PC-9 (cell line): ENCODE data around the gene ABCB10. TPM values are rescaled to one million over a fixed set of nuclear protein-coding genes. Genes with fewer than 3 reads are reported as not detected.
A peak's percentile ranks its signal among the peaks of the same experiment; 100 is the strongest.
"Not testable (repeated sequence)": the region's sequence is repeated elsewhere in the genome, so short reads cannot be mapped to it uniquely, and the experiment has no call there.

Source experiments
- BruUV-seq: library from RNA; stranded (reverse); fragments of 400-500 nt; replicated peaks from 2 replicates; lab custom pipeline; 2021; lab: Mats Ljungman, UMichigan
- CTCF ChIA-PET: fragments of 300-600 bp; sonication (Branson Sonifier 250); formaldehyde crosslinking; loops from one replicate; lab custom pipeline; 2022; ENCODE audit warnings: antibody characterized with exemption; lab: Charles Lee
- POLR2A ChIA-PET: fragments of 300-600 bp; sonication (Branson Sonifier 250); formaldehyde crosslinking; loops from one replicate; lab custom pipeline; 2022; ENCODE audit warnings: antibody characterized with exemption; ENCODE audit not compliant: unreplicated experiment; lab: Charles Lee
- DNase-seq, 2 experiments: peaks; one replicate each; pipeline versions ENCODE4 v3.0.0 to v3.0.0-alpha.2; 2015 to 2022; ENCODE audit warnings: mixed read lengths in 1 of 2
- H2AFZ ChIP-seq: fragments of 200-600 bp; sonication (generic); 2 replicates; pipeline ENCODE4 v1.8.1; 2017; ENCODE audit warnings: antibody characterized with exemption
- H3F3A ChIP-seq: fragments of 200-600 bp; sonication (generic); 2 replicates; pipeline ENCODE4 v1.8.1; 2017; ENCODE audit warnings: antibody characterized with exemption, mild to moderate bottlenecking, low read depth; ENCODE audit not compliant: insufficient read depth
- H3K27ac ChIP-seq: fragments of 200-600 bp; sonication (generic); 2 replicates; pipeline ENCODE4 v1.6.1; 2016; ENCODE audit warnings: mixed run types
- H3K27me3 ChIP-seq: fragments of 200-600 bp; sonication (generic); 2 replicates; pipeline ENCODE4 v1.6.1; 2016; ENCODE audit warnings: low read depth, mixed run types; ENCODE audit not compliant: insufficient read depth
- H3K36me3 ChIP-seq: fragments of 200-600 bp; sonication (generic); 2 replicates; pipeline ENCODE4 v1.6.1; 2016; ENCODE audit warnings: low read depth, mixed run types
- H3K4me1 ChIP-seq: fragments of 200-600 bp; sonication (generic); replicated peaks from 2 replicates; pipeline ENCODE4 v1.6.1; 2016; ENCODE audit warnings: mixed run types; ENCODE audit not compliant: insufficient read depth
- H3K4me2 ChIP-seq: fragments of 200-600 bp; sonication (generic); 2 replicates; pipeline ENCODE4 v1.6.1; 2017; ENCODE audit warnings: mixed run types
- H3K4me3 ChIP-seq: fragments of 200-600 bp; sonication (generic); 2 replicates; pipeline ENCODE4 v1.6.1; 2016; ENCODE audit warnings: mixed run types
- H3K79me2 ChIP-seq: fragments of 200-600 bp; sonication (generic); 2 replicates; pipeline ENCODE4 v1.6.1; 2017; ENCODE audit warnings: low read depth, mixed run types
- H3K9me2 ChIP-seq: fragments of 200-600 bp; sonication (generic); 2 replicates; pipeline ENCODE4 v1.8.1; 2017; ENCODE audit warnings: mild to moderate bottlenecking; ENCODE audit not compliant: insufficient read depth
- H3K9me3 ChIP-seq: fragments of 200-600 bp; sonication (generic); 2 replicates; pipeline ENCODE4 v1.8.1; 2016; ENCODE audit warnings: low read depth; ENCODE audit not compliant: insufficient read depth
- H4K20me1 ChIP-seq: fragments of 200-600 bp; sonication (generic); 2 replicates; pipeline ENCODE4 v1.8.1; 2017; ENCODE audit not compliant: insufficient read depth
- EZH2 ChIP-seq: fragments of 200-600 bp; sonication (generic); IDR thresholded peaks from 2 replicates; pipeline ENCODE4 v1.8.0; 2017; ENCODE audit warnings: antibody characterized with exemption, low read depth
- intact Hi-C: fragments of 100-400 bp; cut with micrococcal nuclease; formaldehyde crosslinking; loops from one replicate; pipeline ENCODE4 v1.10.0; 2022; ENCODE audit not compliant: unreplicated experiment
- total RNA-seq: library from RNA; stranded (reverse); gene quantifications from 2 replicates; pipeline ENCODE4 v1.2.3, GENCODE V29; 2021
- TF ChIP-seq, protein P1 (sequence below): fragments of 200-600 bp; sonication (generic); conservative IDR thresholded peaks from 2 replicates; pipeline ENCODE4 v1.6.1; 2017; ENCODE audit warnings: mixed run types, antibody characterized with exemption, mild to moderate bottlenecking, moderate library complexity

ABCB10 gene
- total RNA-seq, 1 experiment from 2014 or later = 12.1 TPM

GRCh38 chr1:229562686-229563085 lies 4.2 kb upstream of the ABCB10 start:
- intact Hi-C loops = no loop called here
- POLR2A ChIA-PET = no interaction called here

GRCh38 chr1:229561141-229561540 lies 2.6 kb upstream of the ABCB10 start:
- Histone ChIP-seq H3K4me1 (peaks cover 10% of the 10 kb centered on the region; the same call in 1 of the 2 replicates), H3K4me3 (no peak overlapping the region), H3K36me3 (no peaks in the 10 kb centered on the region), H3K79me2 (0 out of 2 replicates have a peak, but pooled peaks cover 6% of the 10 kb centered on the region), H3K9me2 (0 out of 2 replicates have a peak, but pooled peaks cover 2% of the 10 kb centered on the region), H4K20me1 (no peaks in the 10 kb centered on the region), H3F3A (0 out of 2 replicates have a peak, but pooled peaks cover 2% of the 10 kb centered on the region), H2AFZ (no peak overlapping the region), H3K27ac (no peak overlapping the region), H3K9me3 (no peaks in the 10 kb centered on the region), H3K27me3 (no peaks in the 10 kb centered on the region), H3K4me2 (no peak overlapping the region)
- no TSS peak for BruUV-seq
- DNase-seq = no peak
- ChIA-PET POLR2A (no interaction called here), CTCF (no interaction called here)
- intact Hi-C loops = no loop called here
- TF ChIP-seq, protein P1, sequence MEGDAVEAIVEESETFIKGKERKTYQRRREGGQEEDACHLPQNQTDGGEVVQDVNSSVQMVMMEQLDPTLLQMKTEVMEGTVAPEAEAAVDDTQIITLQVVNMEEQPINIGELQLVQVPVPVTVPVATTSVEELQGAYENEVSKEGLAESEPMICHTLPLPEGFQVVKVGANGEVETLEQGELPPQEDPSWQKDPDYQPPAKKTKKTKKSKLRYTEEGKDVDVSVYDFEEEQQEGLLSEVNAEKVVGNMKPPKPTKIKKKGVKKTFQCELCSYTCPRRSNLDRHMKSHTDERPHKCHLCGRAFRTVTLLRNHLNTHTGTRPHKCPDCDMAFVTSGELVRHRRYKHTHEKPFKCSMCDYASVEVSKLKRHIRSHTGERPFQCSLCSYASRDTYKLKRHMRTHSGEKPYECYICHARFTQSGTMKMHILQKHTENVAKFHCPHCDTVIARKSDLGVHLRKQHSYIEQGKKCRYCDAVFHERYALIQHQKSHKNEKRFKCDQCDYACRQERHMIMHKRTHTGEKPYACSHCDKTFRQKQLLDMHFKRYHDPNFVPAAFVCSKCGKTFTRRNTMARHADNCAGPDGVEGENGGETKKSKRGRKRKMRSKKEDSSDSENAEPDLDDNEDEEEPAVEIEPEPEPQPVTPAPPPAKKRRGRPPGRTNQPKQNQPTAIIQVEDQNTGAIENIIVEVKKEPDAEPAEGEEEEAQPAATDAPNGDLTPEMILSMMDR = no peak
- no peak for TF ChIP-seq EZH2

More at GRCh38 chr1:229562686-229563085, 4.2 kb upstream of the ABCB10 start:
- Histone ChIP-seq H3K79me2 (no peaks in the 10 kb centered on the region), H3K4me1 (no peaks in the 10 kb centered on the region; the same call in 1 of the 2 replicates), H3K9me2 (0 out of 2 replicates have a peak, but pooled peaks cover 2% of the 10 kb centered on the region), H3K36me3 (no peaks in the 10 kb centered on the region), H3K4me3 (no peak overlapping the region), H3K27ac (no peak overlapping the region), H2AFZ (no peak overlapping the region; the same call in 1 of the 2 replicates), H4K20me1 (no peaks in the 10 kb centered on the region), H3K9me3 (no peaks in the 10 kb centered on the region), H3K27me3 (no peaks in the 10 kb centered on the region), H3F3A (no peaks in the 10 kb centered on the region), H3K4me2 (no peak overlapping the region)
- CTCF ChIA-PET = no interaction called here
- DNase-seq = no peak
- no TSS peak for BruUV-seq
- TF ChIP-seq, protein P1 = no peak
- no peak for TF ChIP-seq EZH2

DNA sequence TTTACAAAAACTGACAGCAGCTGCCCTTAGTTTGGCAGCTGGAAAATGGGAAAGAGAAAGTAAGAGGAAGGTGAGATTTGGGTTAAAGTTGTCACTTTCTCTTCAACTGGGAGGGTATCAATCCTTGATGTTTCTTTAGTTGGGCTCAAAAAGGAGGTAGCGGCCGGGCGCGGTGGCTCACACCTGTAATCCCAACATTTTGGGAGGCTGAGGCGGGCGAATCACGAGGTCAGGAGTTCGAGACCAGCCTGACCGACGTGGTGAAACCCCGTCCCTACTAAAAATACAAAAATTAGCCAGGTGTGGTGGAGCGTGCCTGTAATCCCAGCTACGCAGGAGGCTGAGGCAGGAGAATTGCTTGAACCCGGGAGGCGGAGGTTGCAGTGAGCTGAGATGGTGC lies 1.6 kb upstream of the ABCB10 start:
- H3K36me3 ChIP-seq, CTCF ChIA-PET, H4K20me1 ChIP-seq, H3K79me2 ChIP-seq, POLR2A ChIA-PET, H3K9me2 ChIP-seq, BruUV-seq, H3K4me1 ChIP-seq, H3K9me3 ChIP-seq, DNase-seq, H3K4me3 ChIP-seq, H3K27me3 ChIP-seq, H2AFZ ChIP-seq, H3K27ac ChIP-seq, intact Hi-C loops, H3F3A ChIP-seq: not testable (repeated sequence)
- peak overlapping the region; percentile 80 for H3K4me2 ChIP-seq

GRCh38 chr1:229559336-229559801 lies 862 bp upstream of the ABCB10 start:
- H2AFZ ChIP-seq = peak overlapping the region; percentile 97
- POLR2A ChIA-PET = interaction anchor here (0.7 to 0.9 kb wide), 3 partner anchors 24 to 71 kb away, joined by 4 to 18 read pairs (median 7); partner anchors contain the start of genes TAF5L and URB2
- H3K79me2 ChIP-seq, H3K27ac ChIP-seq, DNase-seq, H3K27me3 ChIP-seq, H4K20me1 ChIP-seq, H3F3A ChIP-seq, H3K9me3 ChIP-seq, H3K36me3 ChIP-seq, H3K4me1 ChIP-seq, H3K9me2 ChIP-seq: not testable (repeated sequence)
- CTCF ChIA-PET = interaction anchor here (0.6 kb wide), 1 partner anchor 92 kb away, joined by 6 read pairs; no protein-coding TSS in a partner anchor
- peak overlapping the region; percentile 70 for H3K4me3 ChIP-seq
- intact Hi-C loops = loop anchor here (1.0 to 5.0 kb wide), 2 partner anchors 52 to 67 kb away; partner anchors contain the start of genes NUP133, TAF5L and URB2
- BruUV-seq = TSS peak; percentile 54
- H3K4me2 ChIP-seq = peak overlapping the region; percentile 80
